Stimulated activated CD4-positive, alpha-beta T cell treated with anti-CD3 and anti-CD28 coated beads, TNF-alpha, amount 100 ng/mL, for 24 hours (primary cell): ENCODE data around the gene GOLGA6L7.
"Not testable (repeated sequence)": the region's sequence is repeated elsewhere in the genome, so short reads cannot be mapped to it uniquely, and the experiment has no call there.

Experiments used
- DNase-seq, 3 experiments: peaks; one replicate each; pipeline ENCODE4 v3.0.0-alpha.2; 2020; ENCODE audit warnings: low read depth in 3 of 3

GOLGA6L7 gene

GRCh38 chr15:28848521-28848920, at the start of gene GOLGA6L7:
GOLGA6L7 (minus strand) TSS chr15:28848644; CDS start chr15:28848549, 95 bp downstream.
- DNase-seq: peak in 1 of 3 experiments; percentile 16

GRCh38 chr15:28897861-28898585, 49.6 kb upstream of the GOLGA6L7 start:
- DNase-seq: no peak

- DNase-seq: no peak
These were observed 48.5 kb upstream of the GOLGA6L7 start for GRCh38 chr15:28896951-28897350.

GRCh38 chr15:28895566-28895965, 47.1 kb upstream of the GOLGA6L7 start:
- no peak for DNase-seq

- DNase-seq: no peak
These were observed 46.7 kb upstream of the GOLGA6L7 start for GRCh38 chr15:28895146-28895545.

GRCh38 chr15:28894631-28895030, 46.2 kb upstream of the GOLGA6L7 start:
- no peak for DNase-seq

- no peak for DNase-seq
These were observed 44.6 kb upstream of the GOLGA6L7 start for GRCh38 chr15:28892789-28893610.

- DNase-seq: no peak
These were observed 43.1 kb upstream of the GOLGA6L7 start for GRCh38 chr15:28891588-28891987.

GRCh38 chr15:28890711-28891495, 42.5 kb upstream of the GOLGA6L7 start:
- DNase-seq: no peak

GRCh38 chr15:28890291-28890690, 41.8 kb upstream of the GOLGA6L7 start:
- not testable (repeated sequence) for DNase-seq

- not testable (repeated sequence) for DNase-seq
These were observed 41.4 kb upstream of the GOLGA6L7 start for GRCh38 chr15:28889871-28890270.

- DNase-seq: no peak
These were observed 40.9 kb upstream of the GOLGA6L7 start for GRCh38 chr15:28889346-28889745.

- no peak for DNase-seq
These were observed 40.5 kb upstream of the GOLGA6L7 start for GRCh38 chr15:28888900-28889299.

- no peak for DNase-seq
These were observed 40.0 kb upstream of the GOLGA6L7 start for GRCh38 chr15:28888302-28888894.

- no peak for DNase-seq
These were observed 39.1 kb upstream of the GOLGA6L7 start for GRCh38 chr15:28887339-28888174.

- DNase-seq: no peak
These were observed 38.2 kb upstream of the GOLGA6L7 start for GRCh38 chr15:28886431-28887338.

GRCh38 chr15:28885630-28886430, 37.4 kb upstream of the GOLGA6L7 start, which contains the start of gene APBA2:
APBA2 (plus strand) TSS chr15:28885974; CDS start chr15:29053885, 167,911 bp downstream.
- DNase-seq: peak in 2 of 3 experiments; percentile 17 to 40

- DNase-seq: no peak
These were observed 36.7 kb upstream of the GOLGA6L7 start for GRCh38 chr15:28885128-28885629.
